Brain microvascular endothelial cell (primary cell): ENCODE measurements around the gene SMG6.

ENCODE experiments used
- DNase-seq: peaks from one replicate; pipeline ENCODE4 v3.0.0-alpha.2; 2020
- H3K27ac ChIP-seq: fragments of 250-450 bp; sonication (Bioruptor Pico); 2 replicates; pipeline ENCODE4 v1.5.1; 2020; ENCODE audit warnings: mild to moderate bottlenecking, moderate library complexity
- H3K27me3 ChIP-seq: fragments of 250-450 bp; sonication (Bioruptor Pico); replicated peaks from 2 replicates; pipeline ENCODE4 v1.5.1; 2020; ENCODE audit warnings: mild to moderate bottlenecking
- H3K36me3 ChIP-seq: fragments of 250-450 bp; sonication (Bioruptor Pico); replicated peaks from 2 replicates; pipeline ENCODE4 v1.5.1; 2020; ENCODE audit warnings: mild to moderate bottlenecking
- H3K4me3 ChIP-seq: 2 replicates; pipeline ENCODE4 v1.5.1; 2011; ENCODE audit warnings: low read depth, mild to moderate bottlenecking, control low read depth, low read length, moderate library complexity
- CTCF ChIP-seq: IDR thresholded peaks from 2 replicates; pipeline ENCODE4 v1.5.1; 2011; ENCODE audit warnings: low read depth, mild to moderate bottlenecking, moderate library complexity, low read length, control low read depth, inconsistent platforms; ENCODE audit errors: missing control alignments
- in situ Hi-C: cut with HindIII; loops from 2 replicates; pipeline ENCODE4 v1.10.0; 2017; ENCODE audit warnings: low sequenced_read_pairs, low pct_ligation_motif_present

Gene SMG6

GRCh38 chr17:2084036-2084765 is 219.4 kb downstream of the SMG6 start:
- Histone ChIP-seq H3K36me3 (peaks cover 16% of the 10 kb centered on the region), H3K27me3 (no peaks in the 10 kb centered on the region), H3K4me3 (no peak overlapping the region), H3K27ac (peak overlapping the region; percentile 80)
- TF ChIP-seq CTCF, result no peak
- peak; percentile 54 for DNase-seq
- in situ Hi-C loops, result loop anchor here (10.0 kb wide), 1 partner anchor 91 kb away; no protein-coding TSS in a partner anchor

DNA sequence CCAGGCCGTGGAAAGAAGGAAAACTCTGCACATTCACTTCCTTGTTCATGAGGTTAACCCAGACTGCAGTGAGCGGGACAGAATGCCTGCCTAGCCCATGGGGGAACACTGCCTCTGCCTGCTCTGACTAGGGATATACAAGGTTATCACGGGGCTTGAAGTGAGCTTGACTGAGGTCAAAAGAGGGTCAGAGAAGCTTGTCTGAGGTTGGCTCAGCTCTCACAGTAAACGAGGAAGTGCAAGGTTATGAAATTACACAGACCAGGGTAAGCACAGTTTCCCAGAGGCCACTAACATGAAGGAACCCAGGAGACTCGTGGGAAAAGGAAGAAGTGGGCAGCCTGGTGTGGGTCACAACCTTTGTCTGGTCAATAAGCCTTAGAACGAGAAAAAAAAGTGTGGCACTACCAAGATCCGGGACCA is 220.0 kb downstream of the SMG6 start:
- no peaks in the 10 kb centered on the region for H3K27me3 ChIP-seq
- no peak for DNase-seq
- H3K27ac ChIP-seq, result peak overlapping the region; percentile 80
- in situ Hi-C loops, result loop anchor here (10.0 kb wide), 1 partner anchor 91 kb away; no protein-coding TSS in a partner anchor
- H3K4me3 ChIP-seq, result no peak overlapping the region
- peaks cover 22% of the 10 kb centered on the region for H3K36me3 ChIP-seq
- no peak for TF ChIP-seq CTCF

DNA sequence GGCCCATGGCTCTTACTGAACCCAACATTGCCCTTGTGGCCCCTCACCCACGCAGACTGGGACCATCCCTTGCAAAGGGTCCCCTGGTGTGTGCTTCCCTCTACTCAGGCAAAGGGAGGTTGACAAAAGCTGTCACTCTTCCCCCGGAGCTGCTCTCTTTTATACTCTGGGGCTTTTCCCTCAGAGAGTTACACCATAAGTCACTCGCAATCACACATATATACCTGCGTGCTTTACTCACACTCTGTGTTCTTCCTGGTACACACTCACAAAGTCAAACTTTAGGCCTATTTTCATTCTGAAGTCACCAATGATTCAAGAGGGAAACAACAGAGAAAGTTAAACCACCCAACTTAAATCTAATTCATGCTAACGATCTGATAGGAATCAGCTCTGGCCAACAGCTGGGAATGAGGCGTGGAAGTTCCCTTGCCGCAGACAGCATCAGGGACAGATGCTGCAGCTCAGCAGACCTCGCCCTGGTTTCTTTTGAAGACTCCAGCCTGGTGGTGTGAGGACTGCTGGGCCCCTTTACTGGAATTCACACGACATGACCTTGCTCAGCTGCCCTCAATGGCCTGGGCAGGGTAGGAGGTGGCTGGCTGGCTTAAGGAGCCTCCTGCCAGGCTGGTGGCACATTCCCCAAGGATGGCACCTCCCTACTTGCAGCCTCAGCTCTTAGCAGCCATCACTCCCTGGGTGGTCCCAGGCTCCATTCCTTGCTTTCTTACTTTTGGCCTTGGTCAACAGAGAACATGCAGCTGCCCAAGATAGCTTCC is 221.4 kb downstream of the SMG6 start:
- in situ Hi-C loops, result loop anchor here (10.0 kb wide), 1 partner anchor 93 kb away; no protein-coding TSS in a partner anchor
- no peaks in the 10 kb centered on the region for H3K27me3 ChIP-seq
- DNase-seq, result no peak
- peak overlapping the region; percentile 71 for H3K27ac ChIP-seq
- no peak overlapping the region for H3K4me3 ChIP-seq
- no peak for TF ChIP-seq CTCF
- H3K36me3 ChIP-seq, result peaks cover 30% of the 10 kb centered on the region

GRCh38 chr17:2081564-2081963 is 222.0 kb downstream of the SMG6 start:
- H3K27me3 ChIP-seq, result no peaks in the 10 kb centered on the region
- peak overlapping the region; percentile 71 for H3K27ac ChIP-seq
- H3K36me3 ChIP-seq, result peaks cover 34% of the 10 kb centered on the region
- DNase-seq, result no peak
- H3K4me3 ChIP-seq, result no peak overlapping the region
- no peak for TF ChIP-seq CTCF
- in situ Hi-C loops, result loop anchor here (10.0 kb wide), 1 partner anchor 93 kb away; no protein-coding TSS in a partner anchor

GRCh38 chr17:2077040-2077439 is 226.5 kb downstream of the SMG6 start:
- TF ChIP-seq CTCF, result no peak
- DNase-seq, result no peak
- Histone ChIP-seq H3K36me3 (peaks cover 36% of the 10 kb centered on the region), H3K4me3 (no peak overlapping the region), H3K27me3 (no peaks in the 10 kb centered on the region), H3K27ac (no peak overlapping the region)
- in situ Hi-C loops, result no loop called here
